Loucy (cell line): ENCODE data around the gene SMARCAL1.

Source experiments
- H2AFZ ChIP-seq: fragments of 200-600 bp; sonication (generic); 2 replicates; pipeline ENCODE4 v1.6.0; 2016; ENCODE audit warnings: antibody characterized with exemption, mild to moderate bottlenecking, low read length, moderate library complexity
- H3F3A ChIP-seq: fragments of 200-600 bp; 2 replicates; pipeline ENCODE4 v1.6.0; 2016; ENCODE audit warnings: antibody characterized with exemption, low read depth, mild to moderate bottlenecking
- H3K27me3 ChIP-seq: fragments of 200-600 bp; sonication (generic); 2 replicates; pipeline ENCODE4 v1.6.1; 2014; ENCODE audit warnings: low read length, mild to moderate bottlenecking; ENCODE audit not compliant: insufficient read depth, poor library complexity, severe bottlenecking
- H3K36me3 ChIP-seq: fragments of 200-600 bp; sonication (generic); 2 replicates; pipeline ENCODE4 v1.6.1; 2016; ENCODE audit warnings: low read length; ENCODE audit not compliant: insufficient read depth
- H3K4me1 ChIP-seq: fragments of 200-600 bp; sonication (generic); 2 replicates; pipeline ENCODE4 v1.5.1; 2014; ENCODE audit warnings: low read length, mild to moderate bottlenecking; ENCODE audit not compliant: insufficient read depth, poor library complexity, severe bottlenecking
- H3K4me2 ChIP-seq: fragments of 200-600 bp; sonication (generic); 2 replicates; pipeline ENCODE4 v1.6.0; 2014; ENCODE audit warnings: antibody characterized with exemption, low read length, low read depth, mild to moderate bottlenecking; ENCODE audit not compliant: poor library complexity, severe bottlenecking
- H3K4me3 ChIP-seq: fragments of 200-600 bp; sonication (generic); 2 replicates; pipeline ENCODE4 v1.5.1; 2014; ENCODE audit warnings: low read length, mild to moderate bottlenecking, mixed read lengths; ENCODE audit not compliant: poor library complexity, severe bottlenecking
- H3K79me2 ChIP-seq: fragments of 200-600 bp; sonication (generic); 2 replicates; pipeline ENCODE4 v1.6.1; 2014; ENCODE audit warnings: low read length; ENCODE audit not compliant: insufficient read depth
- H3K9ac ChIP-seq: fragments of 200-600 bp; sonication (generic); 2 replicates; pipeline ENCODE4 v1.6.0; 2014; ENCODE audit warnings: mild to moderate bottlenecking, low read depth, low read length, moderate library complexity; ENCODE audit not compliant: poor library complexity, severe bottlenecking
- H3K9me2 ChIP-seq: fragments of 200-600 bp; sonication (generic); replicated peaks from 2 replicates; pipeline ENCODE4 v1.6.1; 2016; ENCODE audit warnings: low read depth, low read length, mixed read lengths
- H3K9me3 ChIP-seq: fragments of 200-600 bp; sonication (generic); 2 replicates; pipeline ENCODE4 v1.6.1; 2014; ENCODE audit warnings: mild to moderate bottlenecking, antibody characterized with exemption, low read length, low read depth; ENCODE audit not compliant: insufficient read depth
- H4K20me1 ChIP-seq: fragments of 200-600 bp; sonication (generic); 2 replicates; pipeline ENCODE4 v1.6.0; 2014; ENCODE audit warnings: antibody characterized with exemption, low read length, mild to moderate bottlenecking; ENCODE audit not compliant: insufficient read depth, poor library complexity, severe bottlenecking
- EZH2phosphoT487 ChIP-seq: fragments of 200-600 bp; IDR thresholded peaks from 2 replicates; pipeline ENCODE4 v1.6.1; 2018; ENCODE audit warnings: antibody characterized with exemption, mild to moderate bottlenecking, moderate library complexity, borderline replicate concordance
- TF ChIP-seq, protein P1 (sequence below): fragments of 200-600 bp; sonication (generic); conservative IDR thresholded peaks from 2 replicates; pipeline ENCODE4 v1.5.1; 2014; ENCODE audit warnings: mild to moderate bottlenecking, antibody characterized with exemption, low read length

SMARCAL1 gene

DNA sequence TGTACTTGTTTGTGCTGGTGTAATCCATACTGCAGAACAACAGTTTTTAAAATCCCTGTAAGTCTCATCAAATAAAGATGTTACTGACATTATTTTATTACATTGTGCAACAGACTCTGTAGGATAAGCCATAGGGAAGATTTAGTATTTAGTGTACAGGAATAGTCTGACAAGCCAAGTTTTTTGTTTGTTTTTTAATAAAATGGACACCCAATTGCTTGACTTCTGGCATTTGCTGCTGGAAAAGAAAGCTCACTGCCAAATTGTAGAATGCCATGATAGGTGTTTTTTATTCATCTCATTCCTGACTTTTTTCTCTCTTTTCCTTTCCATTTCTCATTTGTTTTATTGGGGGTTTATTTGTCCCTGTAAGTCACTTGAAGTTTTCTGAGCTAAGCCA lies 38.1 kb downstream of the SMARCAL1 start:
- Histone ChIP-seq H4K20me1 (no peaks in the 10 kb centered on the region), H3K4me1 (no peaks in the 10 kb centered on the region), H3K9me2 (no peaks in the 10 kb centered on the region), H3K4me3 (no peak overlapping the region), H3K4me2 (no peak overlapping the region), H3K36me3 (peaks cover 96% of the 10 kb centered on the region), H3K79me2 (no peaks in the 10 kb centered on the region), H3K27me3 (no peaks in the 10 kb centered on the region), H3K9me3 (peaks cover 7% of the 10 kb centered on the region; the same call in 1 of the 2 replicates), H3K9ac (no peak overlapping the region), H2AFZ (no peak overlapping the region), H3F3A (no peaks in the 10 kb centered on the region)
- no peak for TF ChIP-seq EZH2phosphoT487
- TF ChIP-seq, protein P1, sequence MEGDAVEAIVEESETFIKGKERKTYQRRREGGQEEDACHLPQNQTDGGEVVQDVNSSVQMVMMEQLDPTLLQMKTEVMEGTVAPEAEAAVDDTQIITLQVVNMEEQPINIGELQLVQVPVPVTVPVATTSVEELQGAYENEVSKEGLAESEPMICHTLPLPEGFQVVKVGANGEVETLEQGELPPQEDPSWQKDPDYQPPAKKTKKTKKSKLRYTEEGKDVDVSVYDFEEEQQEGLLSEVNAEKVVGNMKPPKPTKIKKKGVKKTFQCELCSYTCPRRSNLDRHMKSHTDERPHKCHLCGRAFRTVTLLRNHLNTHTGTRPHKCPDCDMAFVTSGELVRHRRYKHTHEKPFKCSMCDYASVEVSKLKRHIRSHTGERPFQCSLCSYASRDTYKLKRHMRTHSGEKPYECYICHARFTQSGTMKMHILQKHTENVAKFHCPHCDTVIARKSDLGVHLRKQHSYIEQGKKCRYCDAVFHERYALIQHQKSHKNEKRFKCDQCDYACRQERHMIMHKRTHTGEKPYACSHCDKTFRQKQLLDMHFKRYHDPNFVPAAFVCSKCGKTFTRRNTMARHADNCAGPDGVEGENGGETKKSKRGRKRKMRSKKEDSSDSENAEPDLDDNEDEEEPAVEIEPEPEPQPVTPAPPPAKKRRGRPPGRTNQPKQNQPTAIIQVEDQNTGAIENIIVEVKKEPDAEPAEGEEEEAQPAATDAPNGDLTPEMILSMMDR, result no peak

DNA sequence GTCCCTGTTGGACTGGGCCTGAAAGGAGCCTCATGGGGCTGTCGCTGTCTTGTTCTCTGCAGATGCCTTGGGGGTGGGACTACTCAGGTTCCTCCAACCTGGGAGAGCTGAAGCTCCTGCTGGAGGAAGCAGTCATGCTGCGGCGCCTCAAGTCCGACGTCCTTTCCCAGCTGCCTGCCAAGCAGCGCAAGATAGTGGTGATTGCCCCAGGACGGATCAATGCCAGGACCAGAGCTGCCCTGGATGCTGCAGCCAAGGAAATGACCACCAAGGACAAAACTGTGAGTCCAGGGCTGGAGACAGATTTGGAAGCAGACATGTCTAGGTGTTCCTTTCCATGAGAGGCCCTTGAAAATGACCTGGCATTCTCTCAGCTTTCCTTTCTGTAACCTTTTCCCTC lies 38.5 kb downstream of the SMARCAL1 start:
- Histone ChIP-seq H3K79me2 (no peaks in the 10 kb centered on the region), H3K27me3 (no peaks in the 10 kb centered on the region), H3K4me1 (no peaks in the 10 kb centered on the region), H3F3A (no peaks in the 10 kb centered on the region), H3K9me3 (peaks cover 7% of the 10 kb centered on the region; the same call in 1 of the 2 replicates), H2AFZ (no peak overlapping the region), H3K36me3 (peaks cover 94% of the 10 kb centered on the region), H3K9me2 (no peaks in the 10 kb centered on the region), H3K4me3 (no peak overlapping the region), H3K4me2 (no peak overlapping the region), H3K9ac (no peak overlapping the region), H4K20me1 (no peaks in the 10 kb centered on the region)
- TF ChIP-seq, protein P1, result no peak
- TF ChIP-seq EZH2phosphoT487, result no peak

DNA sequence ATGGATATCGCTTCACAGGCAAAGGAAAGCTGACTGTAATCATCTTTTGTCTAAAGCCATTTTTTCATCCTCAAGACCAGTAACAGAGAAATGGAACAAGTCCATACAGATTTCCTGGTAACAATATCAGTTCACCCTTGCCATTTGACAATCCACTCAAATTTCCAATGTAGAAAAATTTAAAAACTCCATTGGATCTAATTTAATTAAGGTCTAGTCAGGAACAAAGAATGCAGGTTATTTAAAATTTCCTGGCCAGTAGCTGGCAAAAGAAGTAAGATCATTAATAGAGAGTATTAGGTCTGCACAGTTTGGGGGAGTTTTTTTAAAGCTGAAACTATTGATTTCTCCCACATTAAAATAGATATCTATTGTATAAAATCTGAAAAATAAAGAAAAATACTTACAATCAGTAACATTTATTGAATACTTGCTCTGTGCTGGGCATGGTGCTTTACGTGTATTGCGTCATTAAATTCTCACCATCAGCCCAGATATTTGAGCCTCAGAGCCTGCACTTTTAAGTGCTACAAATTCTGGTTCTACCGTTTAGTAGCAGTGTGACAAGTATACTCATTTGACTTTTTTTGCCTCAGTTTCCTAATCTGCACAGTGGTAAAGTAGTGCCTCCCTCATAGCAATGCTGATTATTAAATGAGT lies 41.8 kb downstream of the SMARCAL1 start:
- H3K9me2 ChIP-seq, result no peaks in the 10 kb centered on the region
- no peaks in the 10 kb centered on the region for H3F3A ChIP-seq
- no peak overlapping the region for H3K9ac ChIP-seq
- H2AFZ ChIP-seq, result no peak overlapping the region
- H4K20me1 ChIP-seq, result no peaks in the 10 kb centered on the region
- no peaks in the 10 kb centered on the region for H3K79me2 ChIP-seq
- no peak overlapping the region for H3K4me2 ChIP-seq
- H3K36me3 ChIP-seq, result peaks cover 62% of the 10 kb centered on the region
- H3K4me3 ChIP-seq, result no peak overlapping the region
- no peaks in the 10 kb centered on the region for H3K27me3 ChIP-seq
- no peaks in the 10 kb centered on the region for H3K4me1 ChIP-seq
- no peak for TF ChIP-seq EZH2phosphoT487
- TF ChIP-seq, protein P1, result no peak
- no peaks in the 10 kb centered on the region; the same call in 1 of the 2 replicates for H3K9me3 ChIP-seq
